GM06990 (cell line): ENCODE results near the gene LATS2.

Source experiments
- DNase-seq: peaks from one replicate; pipeline ENCODE4 v3.0.0-alpha.2; 2011; ENCODE audit not compliant: insufficient read length; ENCODE audit errors: extremely low read depth
- H3K27me3 ChIP-seq: replicated peaks from 2 replicates; pipeline ENCODE4 v1.6.0; 2011; ENCODE audit warnings: low read length; ENCODE audit not compliant: control insufficient read depth, insufficient read depth
- H3K36me3 ChIP-seq: 2 replicates; pipeline ENCODE4 v1.5.1; 2011; ENCODE audit warnings: low read length; ENCODE audit not compliant: control insufficient read depth, insufficient read depth
- H3K4me3 ChIP-seq: replicated peaks from 2 replicates; pipeline ENCODE4 v1.5.1; 2011; ENCODE audit warnings: low read depth, mild to moderate bottlenecking, control low read depth, low read length
- CTCF ChIP-seq: IDR thresholded peaks from 2 replicates; pipeline ENCODE4 v1.5.1; 2011; ENCODE audit warnings: low read length, control low read depth, mild to moderate bottlenecking, inconsistent platforms; ENCODE audit not compliant: insufficient read depth, poor library complexity, severe bottlenecking

The LATS2 gene

GRCh38 chr13:21034603-21035191 is 26.7 kb downstream of the LATS2 start:
- TF ChIP-seq CTCF, result peak; percentile 28
- DNase-seq, result no peak
- H3K4me3 ChIP-seq, result no peak overlapping the region
- no peaks in the 10 kb centered on the region for H3K27me3 ChIP-seq
- no peaks in the 10 kb centered on the region for H3K36me3 ChIP-seq

DNA sequence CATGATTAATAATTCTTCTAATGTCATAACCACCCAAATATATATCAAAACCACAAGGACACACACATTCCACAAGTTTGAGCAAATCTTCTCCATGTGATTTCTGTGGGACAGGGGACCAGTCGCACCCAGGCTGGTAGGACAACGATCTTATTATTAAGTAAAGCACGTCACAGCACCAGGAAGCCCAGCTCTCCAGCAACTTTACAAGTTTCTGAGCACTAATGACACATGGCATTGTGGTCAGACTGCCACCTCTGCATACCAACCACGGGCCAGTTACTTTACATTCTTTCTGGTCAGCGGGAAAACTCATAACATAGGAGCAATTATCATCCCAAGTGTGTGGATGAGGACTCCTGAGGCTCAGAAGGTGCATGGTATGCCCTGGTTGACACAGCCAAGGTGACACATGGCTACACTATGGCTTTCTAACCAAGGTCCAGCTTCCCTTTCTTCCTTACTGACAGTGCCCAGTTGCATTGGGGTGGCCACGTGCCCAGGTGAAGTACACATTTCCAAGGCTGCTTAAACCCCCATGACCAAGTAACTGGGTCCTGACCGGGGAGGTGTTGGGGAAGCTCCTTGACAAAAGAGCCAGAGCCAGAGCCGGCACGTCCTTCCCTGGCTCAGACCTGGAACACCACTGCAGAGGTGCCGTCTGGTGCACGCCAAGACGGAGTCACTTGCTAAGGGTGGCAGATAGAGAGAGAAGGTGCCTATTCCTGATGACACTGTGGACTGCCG is 27.4 kb downstream of the LATS2 start:
- TF ChIP-seq CTCF, result no peak
- no peak for DNase-seq
- no peaks in the 10 kb centered on the region for H3K27me3 ChIP-seq
- no peak overlapping the region for H3K4me3 ChIP-seq
- no peaks in the 10 kb centered on the region for H3K36me3 ChIP-seq

GRCh38 chr13:21033212-21033840 is 28.1 kb downstream of the LATS2 start:
- no peaks in the 10 kb centered on the region for H3K36me3 ChIP-seq
- no peak for DNase-seq
- no peak for TF ChIP-seq CTCF
- H3K27me3 ChIP-seq, result no peaks in the 10 kb centered on the region
- H3K4me3 ChIP-seq, result no peak overlapping the region

DNA sequence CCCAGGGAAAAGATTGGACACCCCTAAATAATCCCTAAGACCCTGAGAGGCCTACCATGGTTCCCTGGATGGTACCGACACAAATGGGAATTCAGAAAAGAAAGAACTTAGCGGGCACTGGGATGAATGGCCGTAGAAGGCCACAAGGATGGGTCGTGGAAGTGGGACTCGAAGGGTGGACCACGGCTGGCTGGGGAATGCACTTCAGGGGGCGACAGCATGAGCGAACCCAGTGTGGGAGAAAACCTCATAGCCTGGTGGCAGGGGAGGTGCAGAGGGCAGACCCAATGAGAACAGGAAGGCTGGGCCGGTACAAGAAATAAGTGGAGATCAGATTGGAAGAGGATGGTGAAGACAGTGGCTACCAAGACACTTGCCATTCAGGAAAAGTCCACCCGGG is 28.7 kb downstream of the LATS2 start:
- no peak for TF ChIP-seq CTCF
- H3K36me3 ChIP-seq, result no peaks in the 10 kb centered on the region
- no peak for DNase-seq
- no peak overlapping the region for H3K4me3 ChIP-seq
- no peaks in the 10 kb centered on the region for H3K27me3 ChIP-seq

GRCh38 chr13:21031594-21032275 is 29.7 kb downstream of the LATS2 start:
- no peaks in the 10 kb centered on the region for H3K36me3 ChIP-seq
- H3K27me3 ChIP-seq, result no peaks in the 10 kb centered on the region
- no peak for DNase-seq
- TF ChIP-seq CTCF, result no peak
- H3K4me3 ChIP-seq, result no peak overlapping the region
